Esophagus squamous epithelium (tissue), 5 donors: ENCODE results near the gene KRT33B. TPM values are rescaled to one million over a fixed set of nuclear protein-coding genes. Genes with fewer than 3 reads are reported as not detected.

ENCODE experiments used
- DNase-seq: peaks from one replicate; lab custom pipeline; 2025; lab: John Stamatoyannopoulos, UW
- H3K27ac ChIP-seq, 4 donors: fragments of 200-600 bp; sonication (generic); one replicate each; pipeline ENCODE4 v1.5.1; 2016 to 2019; ENCODE audit warnings: mild to moderate bottlenecking in 1 of 4
- H3K27me3 ChIP-seq, 4 donors: fragments of 200-600 bp; sonication (generic); 1 replicate in 3 of 4; 2 replicates in 1 of 4; pipeline versions ENCODE4 v1.5.1 to v1.6.0; 2017 to 2021; ENCODE audit warnings: antibody characterized with exemption in 1 of 4
- H3K36me3 ChIP-seq, 3 donors: fragments of 200-600 bp; sonication (generic); one replicate each; pipeline ENCODE4 v1.5.1; 2016 to 2019
- H3K4me1 ChIP-seq, 3 donors: fragments of 200-600 bp; sonication (generic); one replicate each; pipeline ENCODE4 v1.5.1; 2017 to 2019
- H3K4me3 ChIP-seq, 4 donors: fragments of 200-600 bp; sonication (generic); 1 replicate in 3 of 4; 2 replicates in 1 of 4; pipeline ENCODE4 v1.5.1; 2016 to 2019; ENCODE audit warnings: mild to moderate bottlenecking in 2 of 4, moderate library complexity in 1 of 4
- H3K9me3 ChIP-seq, 3 donors: fragments of 200-600 bp; sonication (generic); one replicate each; pipeline ENCODE4 v1.5.1; 2016 to 2019
- CTCF ChIP-seq, 6 experiments: fragments of 450-650 bp in 4 of 6; fragments of 200-600 bp in 2 of 6; sonication (generic) in 2 of 6; IDR thresholded peaks; one replicate each; pipeline ENCODE4 v1.5.1; 2016 to 2019; ENCODE audit warnings: antibody characterized with exemption in 6 of 6, mild to moderate bottlenecking in 4 of 6, moderate library complexity in 4 of 6
- POLR2A ChIP-seq, 4 donors: fragments of 450-650 bp; IDR thresholded peaks; one replicate each; pipeline ENCODE4 v1.6.1; 2017; ENCODE audit warnings: antibody characterized with exemption in 4 of 4, mild to moderate bottlenecking in 4 of 4, moderate library complexity in 3 of 4
- WGBS, 2 donors: methylation state at CpG; one replicate each; pipeline ENCODE4 v1.1.5; 2018; 5-methylcytosine and 5-hydroxymethylcytosine counted together
- intact Hi-C: fragments of 100-400 bp; cut with DNase I; formaldehyde crosslinking; loops from one replicate; pipeline ENCODE4 v1.15.0; 2022
- total RNA-seq, 4 donors: library from RNA; depleted of rRNA; stranded (reverse); fragments of >200 nt; gene quantifications; one replicate each; pipeline ENCODE4 v1.1.0, GENCODE V29; 2016
- donor health status: DM: yes; HTN: yes; CAD: no.

The KRT33B gene
- total RNA-seq, 4 donors from 2014 or later: 0.32 to 0.57 TPM; not detected in 2

GRCh38 chr17:41394254-41394996 is 24.8 kb upstream of the KRT33B start:
- Histone ChIP-seq H3K4me3 (no peak overlapping the region), H3K27ac (peak overlapping the region; percentile 63 to 79 (median 72)), H3K27me3 (no peaks in the 10 kb centered on the region), H3K4me1 (peaks cover 0 to 41% (median 15%) of the 10 kb centered on the region in 3 donors), H3K36me3 (no peaks in the 10 kb centered on the region), H3K9me3 (no peaks in the 10 kb centered on the region)
- TF ChIP-seq POLR2A (IDR thresholded peaks at IDR 0.05): no peak
- TF ChIP-seq CTCF (IDR thresholded peaks at IDR 0.05): no peak
- intact Hi-C loops: no loop called here
- DNase-seq: no peak
- 28 to 65% methylated on average over 2 to 5 of the region's 10 CpGs for WGBS, 2 donors

GRCh38 chr17:41393826-41394225 is 24.2 kb upstream of the KRT33B start:
- no peak for DNase-seq
- Histone ChIP-seq H3K27ac (peak overlapping the region; percentile 4 to 65 (median 52)), H3K9me3 (no peaks in the 10 kb centered on the region), H3K36me3 (no peaks in the 10 kb centered on the region), H3K4me3 (no peak overlapping the region), H3K27me3 (no peaks in the 10 kb centered on the region), H3K4me1 (peaks cover 0 to 41% (median 15%) of the 10 kb centered on the region in 3 donors)
- intact Hi-C loops: no loop called here
- no peak for TF ChIP-seq POLR2A (IDR thresholded peaks at IDR 0.05)
- TF ChIP-seq CTCF (IDR thresholded peaks at IDR 0.05): no peak
- WGBS, 2 donors: 58 to 78% methylated on average over 6 of the region's 10 CpGs

DNA sequence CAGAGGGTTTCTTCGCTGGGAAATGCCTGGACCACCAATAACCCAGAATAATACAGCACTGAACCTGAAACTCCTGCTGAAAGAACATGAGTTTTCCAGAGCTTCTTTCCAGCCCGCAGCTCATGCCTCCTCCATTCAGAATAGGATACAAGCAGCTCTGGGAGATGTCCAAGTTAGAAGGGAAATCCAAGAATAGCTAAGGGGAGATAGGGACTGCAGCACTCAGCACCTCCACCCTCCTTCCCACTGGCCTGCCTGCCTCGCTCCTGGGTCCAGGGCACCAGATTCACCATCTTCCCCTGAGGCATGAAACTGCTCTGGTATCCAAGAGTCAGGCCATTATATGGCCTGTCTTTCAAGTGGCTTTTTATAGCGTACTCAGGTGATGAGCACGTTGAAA is 23.7 kb upstream of the KRT33B start:
- Histone ChIP-seq H3K27ac (peak overlapping the region; percentile 7 to 65 (median 52)), H3K27me3 (no peaks in the 10 kb centered on the region), H3K4me1 (peaks cover 0 to 41% (median 15%) of the 10 kb centered on the region in 3 donors), H3K4me3 (no peak overlapping the region), H3K9me3 (no peaks in the 10 kb centered on the region), H3K36me3 (no peaks in the 10 kb centered on the region)
- TF ChIP-seq CTCF (IDR thresholded peaks at IDR 0.05) (no peak), POLR2A (IDR thresholded peaks at IDR 0.05) (no peak)
- DNase-seq: no peak
- intact Hi-C loops: no loop called here
- 48 to 68% methylated on average over 3 to 5 of the region's 5 CpGs for WGBS, 2 donors

GRCh38 chr17:41392278-41392677 is 22.7 kb upstream of the KRT33B start:
- Histone ChIP-seq H3K4me1 (peaks cover 0 to 41% (median 15%) of the 10 kb centered on the region in 3 donors), H3K4me3 (no peak overlapping the region), H3K27ac (no peak overlapping the region), H3K27me3 (no peaks in the 10 kb centered on the region), H3K36me3 (no peaks in the 10 kb centered on the region), H3K9me3 (no peaks in the 10 kb centered on the region)
- no peak for DNase-seq
- 94 to 97% methylated on average over 1 of the region's 1 CpG for WGBS, 2 donors
- TF ChIP-seq POLR2A (IDR thresholded peaks at IDR 0.05) (no peak), CTCF (IDR thresholded peaks at IDR 0.05) (no peak)
- intact Hi-C loops: no loop called here

DNA sequence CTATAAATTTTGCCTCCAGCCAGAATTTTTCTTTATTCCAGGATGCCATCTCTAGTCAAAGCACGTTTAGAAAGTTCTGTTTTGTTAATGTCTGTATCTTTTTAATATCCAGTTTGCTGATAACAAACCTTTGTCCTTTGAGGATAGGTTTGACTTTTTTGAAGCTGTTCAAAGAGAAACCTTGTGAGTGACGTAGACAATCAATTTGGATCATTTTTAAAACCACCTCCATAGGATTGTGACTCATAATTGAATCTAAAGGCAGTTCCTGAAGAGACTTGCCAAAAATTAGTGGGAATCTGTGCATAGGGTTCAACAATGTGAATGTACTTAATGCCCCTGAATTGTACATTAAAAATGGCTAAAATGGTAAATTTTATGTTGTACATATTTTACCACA is 21.9 kb upstream of the KRT33B start:
- intact Hi-C loops: no loop called here
- DNase-seq: no peak
- peaks cover 0 to 41% (median 15%) of the 10 kb centered on the region in 3 donors for H3K4me1 ChIP-seq
- H3K4me3 ChIP-seq: no peak overlapping the region
- TF ChIP-seq CTCF (IDR thresholded peaks at IDR 0.05): no peak
- TF ChIP-seq POLR2A (IDR thresholded peaks at IDR 0.05): no peak
- WGBS, 2 donors: 56 to 68% methylated on average over 2 of the region's 2 CpGs
- no peaks in the 10 kb centered on the region for H3K27me3 ChIP-seq
- H3K9me3 ChIP-seq: peaks cover 0 to 6% (median 0%) of the 10 kb centered on the region in 3 donors
- no peak overlapping the region for H3K27ac ChIP-seq
- no peaks in the 10 kb centered on the region for H3K36me3 ChIP-seq
